Retinal pigment epithelial cell (primary cell): ENCODE results near the gene ANKS1A.
A peak's percentile ranks its signal among the peaks of the same experiment; 100 is the strongest.
"Not testable (repeated sequence)": the region's sequence is repeated elsewhere in the genome, so short reads cannot be mapped to it uniquely, and the experiment has no call there.

Experiments
- DNase-seq: peaks from one replicate; pipeline ENCODE4 v3.0.0-alpha.2; 2010; ENCODE audit warnings: low read depth
- H3K4me3 ChIP-seq: 2 replicates; pipeline ENCODE4 v1.5.1; 2011; ENCODE audit warnings: mild to moderate bottlenecking, low read length, control low read depth, moderate library complexity
- TF ChIP-seq, protein P1 (sequence below): conservative IDR thresholded peaks from 2 replicates; pipeline ENCODE4 v1.5.1; 2011; ENCODE audit warnings: low read depth, low read length, control low read depth, inconsistent platforms

The ANKS1A gene

DNA sequence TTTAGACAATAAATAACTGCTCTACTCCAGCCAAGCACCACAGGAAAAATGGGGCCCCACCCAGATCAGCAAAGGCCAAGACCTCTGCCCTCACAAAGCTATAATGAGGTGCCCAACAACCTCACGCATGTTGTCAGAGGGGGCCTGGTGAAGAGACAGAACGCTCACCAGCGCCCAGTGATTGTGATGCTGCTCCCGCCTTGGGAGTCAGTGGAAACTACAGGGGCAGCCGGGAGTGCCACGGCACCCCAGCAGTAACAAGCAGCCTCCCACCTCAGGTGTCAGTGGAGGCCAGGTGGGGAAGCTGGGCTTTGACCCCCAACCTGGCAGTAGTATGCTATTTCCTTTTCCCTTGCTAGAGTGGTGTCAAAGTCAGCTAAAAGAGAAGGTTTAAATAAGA, 204.7 kb downstream of the ANKS1A start:
- TF ChIP-seq, protein P1, sequence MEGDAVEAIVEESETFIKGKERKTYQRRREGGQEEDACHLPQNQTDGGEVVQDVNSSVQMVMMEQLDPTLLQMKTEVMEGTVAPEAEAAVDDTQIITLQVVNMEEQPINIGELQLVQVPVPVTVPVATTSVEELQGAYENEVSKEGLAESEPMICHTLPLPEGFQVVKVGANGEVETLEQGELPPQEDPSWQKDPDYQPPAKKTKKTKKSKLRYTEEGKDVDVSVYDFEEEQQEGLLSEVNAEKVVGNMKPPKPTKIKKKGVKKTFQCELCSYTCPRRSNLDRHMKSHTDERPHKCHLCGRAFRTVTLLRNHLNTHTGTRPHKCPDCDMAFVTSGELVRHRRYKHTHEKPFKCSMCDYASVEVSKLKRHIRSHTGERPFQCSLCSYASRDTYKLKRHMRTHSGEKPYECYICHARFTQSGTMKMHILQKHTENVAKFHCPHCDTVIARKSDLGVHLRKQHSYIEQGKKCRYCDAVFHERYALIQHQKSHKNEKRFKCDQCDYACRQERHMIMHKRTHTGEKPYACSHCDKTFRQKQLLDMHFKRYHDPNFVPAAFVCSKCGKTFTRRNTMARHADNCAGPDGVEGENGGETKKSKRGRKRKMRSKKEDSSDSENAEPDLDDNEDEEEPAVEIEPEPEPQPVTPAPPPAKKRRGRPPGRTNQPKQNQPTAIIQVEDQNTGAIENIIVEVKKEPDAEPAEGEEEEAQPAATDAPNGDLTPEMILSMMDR, result no peak
- DNase-seq, result no peak
- H3K4me3 ChIP-seq, result no peak overlapping the region

DNA sequence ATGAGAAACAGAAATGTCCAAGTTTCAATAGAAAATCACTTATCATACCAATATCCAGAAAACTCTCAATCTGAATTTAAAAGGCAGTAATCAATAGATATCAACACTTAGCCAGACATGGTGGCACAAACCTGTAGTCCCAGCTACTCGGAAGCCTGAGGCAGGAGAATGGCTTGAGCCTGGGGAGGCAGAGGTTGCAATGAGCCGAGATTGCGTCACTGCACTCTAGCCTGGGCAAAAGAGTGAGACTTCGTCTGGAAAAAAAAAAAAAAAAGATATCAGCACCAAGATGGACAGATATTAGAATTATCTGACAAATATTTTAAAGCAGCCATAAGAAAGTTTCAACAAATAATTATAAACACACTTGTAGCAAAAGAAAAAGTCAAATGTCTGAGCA, 205.1 kb downstream of the ANKS1A start:
- no peak overlapping the region for H3K4me3 ChIP-seq
- DNase-seq, result no peak
- TF ChIP-seq, protein P1, result no peak

DNA sequence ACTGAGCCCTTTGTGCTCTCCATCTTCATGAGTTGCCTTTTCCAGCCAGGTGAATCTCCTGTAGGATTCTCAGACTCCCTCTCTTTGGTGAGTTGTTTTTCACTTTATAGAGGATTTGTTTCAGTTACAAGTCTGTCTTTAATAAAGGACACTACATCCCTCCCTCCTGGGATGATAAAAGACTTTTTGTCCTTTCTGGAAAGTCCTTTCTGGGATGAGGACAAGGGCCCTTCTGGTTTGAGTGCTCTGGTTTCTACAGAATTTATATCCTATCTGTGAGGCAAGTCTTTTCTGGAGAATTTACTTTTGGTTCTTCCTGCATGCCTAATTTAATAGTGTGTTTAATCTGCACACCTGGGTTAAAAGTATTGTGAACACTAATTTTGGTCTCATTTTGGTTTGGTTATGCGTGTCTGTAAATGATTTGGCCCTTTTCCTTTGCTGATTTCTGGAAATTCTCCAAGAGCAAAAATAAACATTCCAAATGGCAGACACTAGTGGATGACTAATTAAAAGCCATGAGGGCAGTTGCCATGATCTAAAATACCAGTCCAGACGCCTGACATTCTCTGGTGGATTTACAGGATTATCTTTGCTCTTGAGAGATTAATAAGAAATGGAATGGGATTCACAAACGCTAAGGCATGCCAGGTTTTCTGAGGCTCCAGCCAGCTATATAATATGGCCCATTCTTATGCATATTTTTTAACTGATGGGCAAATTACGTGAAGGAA, 207.2 kb downstream of the ANKS1A start:
- peak; percentile 98 for DNase-seq
- no peak overlapping the region for H3K4me3 ChIP-seq
- TF ChIP-seq, protein P1, result no peak

DNA sequence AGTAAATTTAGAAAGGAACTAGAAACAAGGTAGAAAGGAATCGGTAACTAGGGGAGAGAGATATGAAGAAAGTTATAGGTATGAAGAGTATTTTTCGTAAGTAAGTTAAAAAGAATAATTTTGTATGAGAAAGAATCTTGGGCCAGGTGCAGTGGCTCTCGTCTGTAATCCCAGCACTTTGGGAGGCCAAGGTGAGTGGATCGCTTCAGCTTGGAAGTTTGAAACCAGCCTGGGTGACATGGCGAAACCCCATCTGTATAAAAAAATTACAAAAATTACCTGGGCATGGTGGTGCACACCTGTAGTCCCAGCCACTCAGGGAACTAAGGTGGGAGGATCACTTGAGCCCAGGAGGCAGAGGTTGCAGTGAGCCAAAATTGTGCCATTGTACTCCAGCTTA, 210.1 kb downstream of the ANKS1A start:
- TF ChIP-seq, protein P1, result no peak

DNA sequence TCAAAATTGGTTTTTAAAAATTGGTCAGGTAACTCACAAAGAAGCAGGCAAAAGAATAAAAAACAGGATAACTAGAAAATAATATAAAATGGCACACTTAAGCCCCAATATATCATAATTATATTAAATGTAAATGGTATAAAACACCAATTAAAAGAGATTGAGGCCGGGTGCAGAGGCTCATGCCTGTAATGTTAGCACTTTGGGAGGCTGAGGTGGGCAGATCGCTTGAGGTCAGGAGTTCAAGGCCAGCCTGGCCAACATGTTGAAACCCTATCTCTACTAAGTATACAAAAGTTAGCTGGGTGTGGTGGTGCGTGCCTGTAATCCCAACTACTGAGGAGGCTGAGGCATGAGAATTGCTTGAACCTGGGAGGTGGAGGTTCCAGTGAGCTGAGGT, 216.0 kb downstream of the ANKS1A start:
- no peak for DNase-seq
- TF ChIP-seq, protein P1, result no peak
- no peak overlapping the region for H3K4me3 ChIP-seq

More for the DNA sequence above, 210.1 kb downstream of the ANKS1A start:
- no peak overlapping the region for H3K4me3 ChIP-seq
- no peak for DNase-seq

DNA sequence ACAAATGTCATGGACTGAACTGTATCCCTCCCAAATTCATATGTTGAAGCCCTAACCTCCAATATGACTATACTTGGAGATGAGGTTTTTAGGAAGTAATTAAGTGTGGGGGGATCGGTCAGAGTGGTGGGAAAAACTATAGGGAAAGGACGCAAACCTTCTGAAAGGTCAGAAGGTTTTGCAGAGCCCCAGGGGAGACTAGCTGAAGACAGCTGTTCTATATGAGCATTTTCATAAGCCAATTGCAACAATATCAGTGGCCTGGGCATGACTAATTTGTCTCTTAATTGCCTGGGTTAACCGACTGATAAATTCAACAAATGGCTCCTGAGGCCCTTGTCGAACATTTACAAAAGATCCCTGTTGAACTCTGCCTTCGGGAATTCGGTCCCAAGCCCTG, 217.0 kb downstream of the ANKS1A start:
- not testable (repeated sequence) for H3K4me3 ChIP-seq, DNase-seq

DNA sequence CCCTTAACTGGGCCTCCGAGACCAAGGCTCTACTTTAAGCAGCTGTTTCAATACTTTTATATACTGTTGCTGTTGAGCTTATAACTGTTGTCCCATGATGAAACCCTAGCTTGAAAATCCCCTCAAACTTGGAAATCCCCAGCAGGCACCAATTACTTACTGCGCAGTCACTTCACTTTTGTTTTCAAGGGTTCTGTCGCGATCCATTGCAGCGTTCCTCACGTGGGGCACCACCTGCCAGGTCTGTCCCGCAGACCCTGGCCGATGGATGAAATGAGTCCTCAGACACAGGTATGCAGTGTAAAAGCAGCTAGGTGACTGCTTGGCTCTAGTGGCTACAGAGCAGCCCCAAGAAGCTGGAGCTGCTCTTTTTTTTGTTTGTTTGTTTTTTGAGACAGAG, 218.2 kb downstream of the ANKS1A start:
- H3K4me3 ChIP-seq, DNase-seq: not testable (repeated sequence)

DNA sequence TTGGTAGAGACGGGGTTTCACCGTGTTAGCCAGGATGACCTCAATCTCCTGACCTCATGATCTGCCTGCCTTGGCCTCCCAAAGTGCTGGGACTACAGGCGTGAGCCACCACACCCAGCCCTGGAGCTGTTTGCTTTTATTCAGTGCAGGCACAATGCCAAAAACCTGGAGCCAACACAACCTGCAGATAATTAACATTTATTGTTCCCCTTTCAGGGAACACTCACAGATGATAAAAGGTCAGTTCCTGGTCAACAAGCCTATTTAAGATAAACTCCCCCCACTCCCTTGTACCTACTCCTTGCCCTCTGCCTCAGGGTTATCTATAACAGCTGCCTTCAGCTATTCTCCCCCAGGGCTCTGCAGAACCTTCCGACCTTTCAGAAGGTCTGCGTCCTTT, 218.7 kb downstream of the ANKS1A start:
- not testable (repeated sequence) for DNase-seq, H3K4me3 ChIP-seq
